GM18858 (cell line): ENCODE measurements around the gene PPP2R5D.

Experiments
- ATAC-seq: cut with Tn5 transposase; IDR thresholded peaks from one replicate; pipeline ENCODE4 v1.9.1; 2021; ENCODE audit not compliant: unreplicated experiment

PPP2R5D gene

GRCh38 chr6:43053545-43054205 lies 69.3 kb downstream of the PPP2R5D start, which contains the start of gene CUL7:
Gene CUL7, minus strand, starts transcription at chr6:43053851. Its CDS starts 1,063 bp downstream, at chr6:43052788.
- peak; percentile 60 for ATAC-seq

- no peak for ATAC-seq
Measured at GRCh38 chr6:43054206-43054943, 70.0 kb downstream of the PPP2R5D start.

GRCh38 chr6:43055966-43056365 lies 71.6 kb downstream of the PPP2R5D start:
- ATAC-seq, result no peak

GRCh38 chr6:43058531-43058930 lies 74.2 kb downstream of the PPP2R5D start:
- no peak for ATAC-seq

GRCh38 chr6:43059168-43060033 lies 75.0 kb downstream of the PPP2R5D start, which contains the start of the genes KLC4 and MRPL2:
Gene KLC4, plus strand, starts transcription at chr6:43059631. Its CDS starts 1,705 bp downstream, at chr6:43061336.
Gene MRPL2, minus strand, starts transcription at chr6:43059434. Its CDS starts 53 bp downstream, at chr6:43059381.
- ATAC-seq, result peak; percentile 76

GRCh38 chr6:43060034-43060754 lies 75.8 kb downstream of the PPP2R5D start:
- ATAC-seq, result no peak

GRCh38 chr6:43060755-43061633 lies 76.6 kb downstream of the PPP2R5D start:
- no peak for ATAC-seq

- ATAC-seq, result no peak
Measured at GRCh38 chr6:43061861-43062260, 77.5 kb downstream of the PPP2R5D start.
